Mesenchymal stem cell (in vitro differentiated cells and primary cell): Measurements from ENCODE around the gene PCGF2.
A peak's percentile ranks its signal among the peaks of the same experiment; 100 is the strongest.

ENCODE experiments used
- DNase-seq: peaks from one replicate; pipeline ENCODE4 v3.0.0-alpha.2; 2013
- H2AFZ ChIP-seq: one replicate; pipeline ENCODE4 v1.6.1; 2013; ENCODE audit warnings: low read depth, mild to moderate bottlenecking, control low read depth, inconsistent platforms, low read length, moderate library complexity
- H2AK5ac ChIP-seq: 2 replicates; pipeline ENCODE4 v1.6.1; 2013; ENCODE audit warnings: low read length, moderate library complexity, mild to moderate bottlenecking, inconsistent platforms; ENCODE audit not compliant: severe bottlenecking
- H2BK120ac ChIP-seq: one replicate; pipeline ENCODE4 v1.6.1; 2013; ENCODE audit warnings: low read depth, mild to moderate bottlenecking, inconsistent platforms, low read length, moderate library complexity
- H2BK12ac ChIP-seq, 2 experiments: one replicate each; pipeline ENCODE4 v1.6.1; 2013; ENCODE audit warnings: inconsistent platforms in 2 of 2, low read length in 2 of 2, mild to moderate bottlenecking in 2 of 2, moderate library complexity in 2 of 2, control low read depth in 1 of 2
- H2BK15ac ChIP-seq: one replicate; pipeline ENCODE4 v1.6.1; 2013; ENCODE audit warnings: mild to moderate bottlenecking, low read depth, inconsistent platforms; ENCODE audit not compliant: poor library complexity, severe bottlenecking
- H2BK5ac ChIP-seq: 2 replicates; pipeline ENCODE4 v1.6.1; 2013; ENCODE audit warnings: low read depth, mild to moderate bottlenecking, low read length, control low read depth, inconsistent platforms; ENCODE audit not compliant: poor library complexity, severe bottlenecking
- H3K14ac ChIP-seq, 2 experiments: one replicate each; pipeline ENCODE4 v1.6.1; 2013; ENCODE audit warnings: inconsistent platforms in 2 of 2, low read length in 2 of 2, control low read depth in 1 of 2, mild to moderate bottlenecking in 1 of 2, moderate library complexity in 1 of 2
- H3K18ac ChIP-seq, 2 experiments: one replicate each; pipeline ENCODE4 v1.6.1; 2013; ENCODE audit warnings: inconsistent platforms in 2 of 2, low read length in 2 of 2, control low read depth in 1 of 2, low read depth in 1 of 2, mild to moderate bottlenecking in 1 of 2
- H3K23ac ChIP-seq, 2 experiments: one replicate each; pipeline ENCODE4 v1.6.1; 2013; ENCODE audit warnings: inconsistent platforms in 2 of 2, low read length in 2 of 2, mild to moderate bottlenecking in 2 of 2, moderate library complexity in 2 of 2, control low read depth in 1 of 2
- H3K27ac ChIP-seq: 2 replicates; pipeline ENCODE4 v1.5.1; 2013; ENCODE audit warnings: mild to moderate bottlenecking, moderate library complexity, low read length, control low read depth, inconsistent platforms; ENCODE audit not compliant: poor library complexity, severe bottlenecking
- H3K27me3 ChIP-seq, 2 experiments: 2 replicates each; pipeline versions ENCODE4 v1.6.1 to v1.7.0; 2013; ENCODE audit warnings: low read length in 2 of 2, mild to moderate bottlenecking in 2 of 2, moderate library complexity in 2 of 2, control low read depth in 1 of 2, inconsistent platforms in 1 of 2; ENCODE audit not compliant: control insufficient read depth in 1 of 2, insufficient read depth in 1 of 2
- H3K36me3 ChIP-seq, 2 experiments: 2 replicates each; pipeline versions ENCODE4 v1.6.1 to v1.7.0; 2013; ENCODE audit warnings: low read length in 2 of 2, control low read depth in 1 of 2, inconsistent platforms in 1 of 2, low read depth in 1 of 2, mild to moderate bottlenecking in 1 of 2; ENCODE audit not compliant: insufficient read depth in 2 of 2, control insufficient read depth in 1 of 2
- H3K4ac ChIP-seq, 2 experiments: one replicate each; pipeline ENCODE4 v1.6.1; 2013; ENCODE audit warnings: inconsistent platforms in 2 of 2, low read length in 2 of 2, mild to moderate bottlenecking in 2 of 2, moderate library complexity in 2 of 2, control low read depth in 1 of 2, low read depth in 1 of 2
- H3K4me1 ChIP-seq: 2 replicates; pipeline ENCODE4 v1.6.1; 2013; ENCODE audit warnings: low read depth, low read length, control low read depth; ENCODE audit not compliant: control insufficient read depth, insufficient read depth
- H3K4me2 ChIP-seq: 2 replicates; pipeline ENCODE4 v1.6.1; 2013; ENCODE audit warnings: low read length, mild to moderate bottlenecking, inconsistent platforms; ENCODE audit not compliant: poor library complexity, severe bottlenecking
- H3K4me3 ChIP-seq, 2 experiments: 2 replicates each; pipeline versions ENCODE4 v1.5.1 to v1.7.0; 2013; ENCODE audit warnings: low read length in 2 of 2, mild to moderate bottlenecking in 2 of 2, control low read depth in 1 of 2, low read depth in 1 of 2; ENCODE audit not compliant: insufficient read depth in 1 of 2
- H3K79me1 ChIP-seq: replicated peaks from 2 replicates; pipeline ENCODE4 v1.6.1; 2013; ENCODE audit warnings: mild to moderate bottlenecking, control low read depth, low read length, inconsistent platforms; ENCODE audit not compliant: poor library complexity, severe bottlenecking
- H3K9ac ChIP-seq: 2 replicates; pipeline ENCODE4 v1.7.0; 2013; ENCODE audit warnings: mild to moderate bottlenecking, low read length, moderate library complexity
- H3K9me3 ChIP-seq: 2 replicates; pipeline ENCODE4 v1.7.0; 2013; ENCODE audit warnings: mild to moderate bottlenecking, low read length; ENCODE audit not compliant: control insufficient read depth
- H4K8ac ChIP-seq: one replicate; pipeline ENCODE4 v1.6.1; 2013; ENCODE audit warnings: inconsistent platforms, mild to moderate bottlenecking, low read length, moderate library complexity
- H4K91ac ChIP-seq: one replicate; pipeline ENCODE4 v1.6.1; 2013; ENCODE audit warnings: mild to moderate bottlenecking, low read length, inconsistent platforms
- WGBS: methylation state at CpG from one replicate; pipeline ENCODE4 v1.1.7; 2013; ENCODE audit warnings: mixed read lengths; 5-methylcytosine and 5-hydroxymethylcytosine counted together

The PCGF2 gene

DNA sequence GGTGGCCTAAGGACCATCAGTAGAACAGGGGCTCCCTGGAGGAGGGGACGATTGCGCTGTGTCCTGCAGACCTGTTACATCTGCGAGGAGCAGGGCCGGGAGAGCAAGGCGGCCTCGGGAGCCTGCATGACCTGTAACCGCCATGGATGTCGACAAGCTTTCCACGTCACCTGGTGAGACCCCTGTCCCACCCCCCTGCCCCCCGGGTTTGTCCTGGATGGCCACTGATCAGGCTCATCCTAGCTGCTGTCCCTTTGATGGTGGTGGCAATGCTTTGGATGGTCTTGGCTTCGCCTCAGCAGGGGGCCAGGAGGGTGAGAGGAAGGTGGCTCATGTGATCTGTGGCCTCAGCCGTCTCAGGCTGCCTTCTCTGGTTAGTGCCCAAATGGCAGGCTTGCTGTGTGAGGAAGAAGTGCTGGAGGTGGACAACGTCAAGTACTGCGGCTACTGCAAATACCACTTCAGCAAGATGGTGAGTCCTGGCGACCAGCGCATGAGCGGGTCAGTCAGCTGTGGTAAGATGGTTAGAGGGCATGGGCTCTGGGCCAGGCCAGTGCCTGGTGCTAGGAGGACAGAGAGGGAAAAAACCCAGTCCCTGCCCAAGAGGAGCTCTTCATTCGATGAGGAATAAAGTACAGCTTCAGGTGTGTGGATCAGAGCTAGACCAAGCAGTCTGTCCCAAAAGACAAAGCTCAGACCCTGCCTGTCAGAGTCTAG, 38.9 kb downstream of the PCGF2 start:
- H3K9ac ChIP-seq: no peak overlapping the region
- H3K27ac ChIP-seq: no peak overlapping the region
- no peak overlapping the region for H2BK5ac ChIP-seq
- no peak overlapping the region for H4K8ac ChIP-seq
- H3K79me1 ChIP-seq: peaks cover 39% of the 10 kb centered on the region
- H3K9me3 ChIP-seq: no peaks in the 10 kb centered on the region
- H3K23ac ChIP-seq: no peak overlapping the region
- H3K4me2 ChIP-seq: no peak overlapping the region
- DNase-seq: no peak
- H2AK5ac ChIP-seq: no peak overlapping the region
- no peak overlapping the region for H4K91ac ChIP-seq
- no peak overlapping the region for H3K14ac ChIP-seq
- H2AFZ ChIP-seq: no peak overlapping the region
- no peak overlapping the region for H3K4ac ChIP-seq
- no peaks in the 10 kb centered on the region for H3K27me3 ChIP-seq
- peaks cover 48 to 66% of the 10 kb centered on the region in 2 experiments for H3K36me3 ChIP-seq
- H3K4me3 ChIP-seq: no peak overlapping the region
- no peak overlapping the region for H2BK12ac ChIP-seq
- H2BK120ac ChIP-seq: no peak overlapping the region
- no peak overlapping the region for H2BK15ac ChIP-seq
- WGBS: 95% methylated on average over 18 of the region's 18 CpGs
- H3K4me1 ChIP-seq: peaks cover 43% of the 10 kb centered on the region
- no peak overlapping the region for H3K18ac ChIP-seq

GRCh38 chr17:38707678-38708351, 40.3 kb downstream of the PCGF2 start:
- no peak overlapping the region for H3K4ac ChIP-seq
- no peak overlapping the region for H3K4me3 ChIP-seq
- H2AFZ ChIP-seq: no peak overlapping the region
- no peak overlapping the region for H2AK5ac ChIP-seq
- no peak overlapping the region for H3K27ac ChIP-seq
- H3K14ac ChIP-seq: no peak overlapping the region
- H2BK15ac ChIP-seq: no peak overlapping the region
- H3K4me2 ChIP-seq: no peak overlapping the region
- H3K27me3 ChIP-seq: no peaks in the 10 kb centered on the region
- H2BK12ac ChIP-seq: no peak overlapping the region
- H3K36me3 ChIP-seq: peaks cover 34 to 52% of the 10 kb centered on the region in 2 experiments
- peaks cover 38% of the 10 kb centered on the region for H3K79me1 ChIP-seq
- H4K8ac ChIP-seq: no peak overlapping the region
- H3K4me1 ChIP-seq: peaks cover 56% of the 10 kb centered on the region
- H2BK5ac ChIP-seq: no peak overlapping the region
- WGBS: 87% methylated on average over 20 of the region's 21 CpGs
- H3K9ac ChIP-seq: no peak overlapping the region
- H3K9me3 ChIP-seq: no peaks in the 10 kb centered on the region
- no peak overlapping the region for H3K18ac ChIP-seq
- H4K91ac ChIP-seq: no peak overlapping the region
- H2BK120ac ChIP-seq: no peak overlapping the region
- DNase-seq: no peak
- H3K23ac ChIP-seq: no peak overlapping the region

GRCh38 chr17:38706505-38707216, 41.5 kb downstream of the PCGF2 start:
- H2BK120ac ChIP-seq: no peak overlapping the region
- no peaks in the 10 kb centered on the region for H3K9me3 ChIP-seq
- H2BK5ac ChIP-seq: no peak overlapping the region
- H3K18ac ChIP-seq: no peak overlapping the region
- no peaks in the 10 kb centered on the region for H3K27me3 ChIP-seq
- H2AFZ ChIP-seq: no peak overlapping the region
- peak overlapping the region; percentile 81 for H3K9ac ChIP-seq
- H3K4me2 ChIP-seq: peak overlapping the region; percentile 95
- peaks cover 58% of the 10 kb centered on the region for H3K4me1 ChIP-seq
- peak overlapping the region in 1 of 2 experiments; percentile 71 for H3K23ac ChIP-seq
- H4K91ac ChIP-seq: no peak overlapping the region
- DNase-seq: peak; percentile 27
- peaks cover 23 to 40% of the 10 kb centered on the region in 2 experiments for H3K36me3 ChIP-seq
- H3K27ac ChIP-seq: no peak overlapping the region
- H3K14ac ChIP-seq: no peak overlapping the region
- no peak overlapping the region for H2BK15ac ChIP-seq
- H3K4me3 ChIP-seq: peak overlapping the region; percentile 78 to 91
- no peak overlapping the region for H4K8ac ChIP-seq
- 14% methylated on average over 17 of the region's 20 CpGs for whole genome bisulfite sequencing
- no peak overlapping the region for H2AK5ac ChIP-seq
- peaks cover 31% of the 10 kb centered on the region for H3K79me1 ChIP-seq
- no peak overlapping the region for H3K4ac ChIP-seq
- H2BK12ac ChIP-seq: peak overlapping the region in 1 of 2 experiments; percentile 45
